ENCODE measurements around the gene LINGO4. TPM values are rescaled to one million over a fixed set of nuclear protein-coding genes. Genes with fewer than 3 reads are reported as not detected.

The LINGO4 gene
- total RNA-seq, 2 experiments from 2014 or later = not detected

- Mint-ChIP-seq H3K36me3 (no peaks in the 10 kb centered on the region), H3K4me1 (peaks cover 55% of the 10 kb centered on the region), H3K27me3 (peaks cover 6% of the 10 kb centered on the region), H3K9me3 (no peaks in the 10 kb centered on the region), H3K27ac (no peak overlapping the region), H3K4me3 (no peak overlapping the region)
- DNase-seq = peak; percentile 57
Observed at GRCh38 chr1:151825751-151826660, 20.8 kb upstream of the LINGO4 start.

DNA sequence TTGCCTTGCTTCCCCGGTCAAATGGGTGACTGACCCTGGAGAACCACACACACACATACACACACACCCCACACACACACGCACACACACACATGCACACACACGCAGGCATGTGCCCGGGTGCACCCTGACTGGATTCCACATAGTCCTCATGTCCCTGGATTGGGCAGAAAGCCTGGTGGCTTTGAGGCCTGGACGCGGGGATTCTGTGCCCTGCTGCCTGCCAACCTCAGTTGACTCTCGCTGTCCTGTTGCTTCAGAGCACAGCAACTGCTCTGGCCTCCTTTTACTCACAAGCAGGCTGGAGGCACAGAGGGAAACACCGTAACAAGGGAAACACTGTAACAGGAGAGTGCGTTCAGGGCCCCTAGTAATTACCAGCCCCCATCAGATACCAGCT lies 20.0 kb upstream of the LINGO4 start:
- Mint-ChIP-seq H3K4me3 (no peak overlapping the region), H3K27me3 (peaks cover 6% of the 10 kb centered on the region), H3K9me3 (no peaks in the 10 kb centered on the region), H3K4me1 (peaks cover 59% of the 10 kb centered on the region), H3K27ac (no peak overlapping the region), H3K36me3 (no peaks in the 10 kb centered on the region)
- DNase-seq = no peak

GRCh38 chr1:151823175-151823574 lies 18.0 kb upstream of the LINGO4 start:
- no peak for DNase-seq
- Mint-ChIP-seq H3K9me3 (no peaks in the 10 kb centered on the region), H3K27ac (no peak overlapping the region), H3K4me1 (peaks cover 41% of the 10 kb centered on the region), H3K27me3 (peaks cover 6% of the 10 kb centered on the region), H3K36me3 (no peaks in the 10 kb centered on the region), H3K4me3 (no peak overlapping the region)

DNA sequence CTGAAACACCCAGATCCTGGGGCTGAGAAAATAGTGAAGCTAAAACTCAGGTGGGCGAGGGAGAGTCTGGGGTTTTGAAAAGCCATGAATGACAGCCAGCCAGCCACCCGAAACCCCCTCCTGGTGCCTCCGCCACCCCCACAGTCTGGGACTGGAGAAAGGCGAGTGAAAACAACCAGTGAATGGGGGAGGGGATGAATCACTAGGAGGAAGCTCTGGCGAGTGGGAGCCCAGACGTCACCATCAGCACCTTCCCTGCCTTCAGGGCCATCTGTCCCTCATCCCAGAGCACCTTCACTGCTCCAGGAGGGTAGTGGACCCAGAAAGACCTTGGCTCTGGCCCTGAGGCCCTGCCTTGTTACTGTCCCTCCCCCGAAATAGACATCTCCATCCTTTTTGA lies 17.2 kb upstream of the LINGO4 start:
- peak; percentile 44 for DNase-seq
- H3K4me1 Mint-ChIP-seq = peaks cover 35% of the 10 kb centered on the region
- no peaks in the 10 kb centered on the region for H3K36me3 Mint-ChIP-seq
- no peak overlapping the region for H3K4me3 Mint-ChIP-seq
- peaks cover 6% of the 10 kb centered on the region for H3K27me3 Mint-ChIP-seq
- H3K27ac Mint-ChIP-seq = no peak overlapping the region
- H3K9me3 Mint-ChIP-seq = no peaks in the 10 kb centered on the region

DNA sequence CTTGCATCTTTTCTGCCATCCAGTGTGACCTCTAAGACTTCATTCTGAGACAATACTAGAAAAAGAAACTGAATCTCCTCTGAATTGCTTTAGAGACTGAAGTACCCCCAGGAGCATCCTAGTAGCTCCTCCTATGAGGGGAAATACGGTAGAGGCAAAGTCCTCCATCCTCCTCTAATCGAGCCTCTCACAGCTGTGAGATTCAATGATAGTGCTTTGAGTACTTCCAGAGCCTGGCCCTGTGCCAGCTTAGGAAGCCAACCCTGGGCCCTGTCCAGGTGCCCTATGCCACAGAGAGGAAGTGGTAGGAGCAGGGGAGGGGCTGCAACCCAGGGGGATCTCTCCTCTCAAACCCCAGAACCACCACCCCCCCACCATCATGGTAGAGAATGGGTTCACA lies 15.7 kb upstream of the LINGO4 start:
- Mint-ChIP-seq H3K36me3 (no peaks in the 10 kb centered on the region), H3K4me3 (no peak overlapping the region), H3K9me3 (no peaks in the 10 kb centered on the region), H3K27ac (no peak overlapping the region), H3K27me3 (peaks cover 6% of the 10 kb centered on the region), H3K4me1 (peaks cover 35% of the 10 kb centered on the region)
- DNase-seq = no peak

DNA sequence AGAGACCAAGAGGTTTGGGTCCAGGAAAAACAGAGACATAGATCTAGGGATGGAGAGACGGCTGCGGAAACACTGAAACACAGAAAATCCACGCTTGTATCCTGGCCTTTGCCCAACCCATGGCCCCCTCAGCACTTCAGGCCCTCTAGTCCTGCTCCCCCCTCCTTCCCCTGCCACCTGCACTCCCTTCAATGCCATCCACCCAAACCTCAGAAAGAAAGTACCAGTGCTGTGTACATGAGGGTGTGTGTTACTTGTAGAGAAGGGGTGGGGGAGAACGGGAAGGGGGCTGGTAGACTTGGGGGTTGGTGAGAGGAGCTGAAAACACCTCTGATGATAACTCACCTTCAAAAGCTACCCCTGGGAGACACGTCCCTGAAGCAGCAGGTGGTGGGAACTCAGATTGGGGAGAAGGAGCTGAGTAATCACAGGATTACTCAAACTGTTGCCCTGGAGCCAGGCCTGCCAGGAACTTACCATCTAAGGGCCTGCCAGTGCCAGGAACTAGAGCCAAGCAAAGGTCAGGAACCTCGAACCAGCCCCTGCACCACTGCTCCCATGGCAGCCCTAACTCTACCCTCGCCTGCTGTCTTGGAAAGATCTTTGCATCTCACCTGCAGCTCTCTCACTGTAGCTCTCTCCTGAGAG lies 14.9 kb upstream of the LINGO4 start:
- H3K27me3 Mint-ChIP-seq = peaks cover 6% of the 10 kb centered on the region
- H3K4me1 Mint-ChIP-seq = peaks cover 36% of the 10 kb centered on the region
- H3K36me3 Mint-ChIP-seq = no peaks in the 10 kb centered on the region
- H3K27ac Mint-ChIP-seq = no peak overlapping the region
- DNase-seq = no peak
- H3K9me3 Mint-ChIP-seq = no peaks in the 10 kb centered on the region
- H3K4me3 Mint-ChIP-seq = no peak overlapping the region

DNA sequence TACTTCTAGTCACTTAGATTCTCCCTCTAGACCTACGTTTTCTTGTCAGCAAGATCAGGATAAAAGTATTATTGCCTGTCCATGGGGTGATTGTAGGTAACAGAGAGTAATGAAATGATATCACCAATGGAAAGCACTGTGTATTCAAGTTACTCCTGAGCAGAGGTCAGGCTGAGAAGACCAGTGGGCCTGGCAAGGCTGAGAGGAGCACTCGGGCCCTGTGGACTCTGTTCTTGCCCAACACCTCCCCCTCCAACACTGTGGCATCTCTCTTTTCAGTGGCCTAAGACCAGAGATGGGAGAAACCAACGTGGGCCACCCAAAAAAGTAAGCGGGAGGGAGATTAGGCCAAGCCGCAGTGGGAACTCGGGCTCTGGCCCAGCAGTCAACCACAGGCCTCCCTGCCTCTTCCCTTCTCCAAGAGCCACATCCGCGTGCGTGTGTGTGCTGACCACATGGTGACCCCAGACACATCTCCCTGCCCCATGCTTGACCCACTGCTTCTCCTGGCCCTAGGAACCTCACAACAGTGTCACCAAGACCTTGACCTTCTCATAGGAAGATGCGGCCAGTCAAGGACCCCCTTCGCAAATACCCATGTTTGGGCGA lies 14.1 kb upstream of the LINGO4 start:
- H3K4me1 Mint-ChIP-seq = peaks cover 36% of the 10 kb centered on the region
- no peak overlapping the region for H3K4me3 Mint-ChIP-seq
- H3K36me3 Mint-ChIP-seq = no peaks in the 10 kb centered on the region
- no peaks in the 10 kb centered on the region for H3K27me3 Mint-ChIP-seq
- H3K27ac Mint-ChIP-seq = no peak overlapping the region
- DNase-seq = no peak
- no peaks in the 10 kb centered on the region for H3K9me3 Mint-ChIP-seq

DNA sequence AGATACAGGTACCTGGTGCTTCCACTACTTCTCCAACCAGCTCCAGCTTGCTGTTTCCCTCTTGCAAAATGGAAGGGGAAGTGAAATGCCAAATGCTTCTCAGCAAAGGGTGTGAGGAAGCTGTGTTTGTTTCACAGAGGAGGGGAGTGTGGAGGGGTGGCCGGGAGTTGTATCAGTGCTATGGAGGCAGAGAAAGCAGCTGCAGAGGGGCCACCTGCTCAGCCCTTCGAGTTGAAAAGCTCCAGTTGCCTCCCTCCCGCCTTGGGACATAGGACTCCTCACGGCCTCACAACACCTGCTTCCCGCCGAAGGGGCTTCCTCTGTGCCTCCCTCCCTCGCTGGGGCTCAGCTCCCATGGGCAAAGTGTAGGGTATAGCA lies 12.1 kb upstream of the LINGO4 start:
- Mint-ChIP-seq H3K4me1 (peaks cover 26% of the 10 kb centered on the region), H3K36me3 (no peaks in the 10 kb centered on the region), H3K9me3 (no peaks in the 10 kb centered on the region), H3K27me3 (no peaks in the 10 kb centered on the region), H3K4me3 (no peak overlapping the region), H3K27ac (no peak overlapping the region)
- DNase-seq = no peak

- no peaks in the 10 kb centered on the region for H3K27me3 Mint-ChIP-seq
- no peak overlapping the region for H3K4me3 Mint-ChIP-seq
- peaks cover 22% of the 10 kb centered on the region for H3K4me1 Mint-ChIP-seq
- no peaks in the 10 kb centered on the region for H3K36me3 Mint-ChIP-seq
- no peak for DNase-seq
- no peak overlapping the region for H3K27ac Mint-ChIP-seq
- no peaks in the 10 kb centered on the region for H3K9me3 Mint-ChIP-seq
Observed at GRCh38 chr1:151816548-151817352, 11.5 kb upstream of the LINGO4 start.

- Mint-ChIP-seq H3K4me1 (peaks cover 13% of the 10 kb centered on the region), H3K36me3 (no peaks in the 10 kb centered on the region), H3K9me3 (no peaks in the 10 kb centered on the region), H3K4me3 (no peak overlapping the region), H3K27me3 (no peaks in the 10 kb centered on the region), H3K27ac (no peak overlapping the region)
- DNase-seq = no peak
Observed at GRCh38 chr1:151815716-151816327, 10.6 kb upstream of the LINGO4 start.

GRCh38 chr1:151814971-151815545 lies 9.8 kb upstream of the LINGO4 start:
- H3K9me3 Mint-ChIP-seq = no peaks in the 10 kb centered on the region
- no peaks in the 10 kb centered on the region for H3K36me3 Mint-ChIP-seq
- peaks cover 8% of the 10 kb centered on the region for H3K4me1 Mint-ChIP-seq
- no peaks in the 10 kb centered on the region for H3K27me3 Mint-ChIP-seq
- H3K27ac Mint-ChIP-seq = no peak overlapping the region
- no peak overlapping the region for H3K4me3 Mint-ChIP-seq
- DNase-seq = no peak

GRCh38 chr1:151814426-151814825 lies 9.2 kb upstream of the LINGO4 start:
- H3K4me3 Mint-ChIP-seq = no peak overlapping the region
- DNase-seq = no peak
- peaks cover 8% of the 10 kb centered on the region for H3K4me1 Mint-ChIP-seq
- no peak overlapping the region for H3K27ac Mint-ChIP-seq
- no peaks in the 10 kb centered on the region for H3K9me3 Mint-ChIP-seq
- H3K36me3 Mint-ChIP-seq = no peaks in the 10 kb centered on the region
- no peaks in the 10 kb centered on the region for H3K27me3 Mint-ChIP-seq

DNA sequence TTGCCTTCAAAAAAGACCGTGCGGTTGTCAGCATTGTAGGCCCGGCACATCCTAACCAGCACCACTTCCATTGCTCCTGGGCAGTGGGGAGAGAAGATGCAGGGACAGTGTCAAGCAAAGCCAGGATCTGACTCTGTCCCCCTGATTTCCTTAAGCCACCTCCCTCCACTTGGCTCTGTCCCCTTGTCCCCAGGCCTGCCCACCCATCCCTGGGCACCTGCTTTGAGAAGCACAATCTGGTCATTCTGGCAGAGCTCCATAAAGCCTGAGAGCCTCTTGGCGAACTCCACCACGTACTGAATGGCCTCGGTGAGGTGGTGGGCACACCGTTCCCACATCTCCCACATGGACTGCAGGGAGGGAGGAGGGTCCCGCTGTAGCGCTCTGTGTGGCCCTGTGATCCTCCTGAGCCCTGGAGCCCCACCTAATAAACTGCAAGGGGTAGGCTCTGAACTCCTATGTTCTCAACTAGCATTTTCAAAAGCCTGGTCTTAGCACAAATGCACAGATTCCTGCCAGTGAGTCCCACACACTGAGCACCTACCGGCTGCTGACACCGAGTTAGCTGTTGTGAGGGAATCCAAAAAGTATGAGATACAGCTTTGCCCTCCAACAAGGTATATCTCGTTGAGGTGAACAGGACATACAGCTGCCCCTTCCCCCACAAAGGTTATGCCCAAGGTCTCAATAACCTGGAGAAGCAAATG lies 8.2 kb upstream of the LINGO4 start:
- Mint-ChIP-seq H3K9me3 (no peaks in the 10 kb centered on the region), H3K27me3 (no peaks in the 10 kb centered on the region), H3K4me1 (peaks cover 8% of the 10 kb centered on the region), H3K27ac (no peak overlapping the region), H3K4me3 (no peak overlapping the region), H3K36me3 (no peaks in the 10 kb centered on the region)
- DNase-seq = no peak

GRCh38 chr1:151811181-151811580 lies 6.0 kb upstream of the LINGO4 start:
- Mint-ChIP-seq H3K27ac (no peak overlapping the region), H3K4me1 (peaks cover 6% of the 10 kb centered on the region), H3K27me3 (no peaks in the 10 kb centered on the region), H3K36me3 (no peaks in the 10 kb centered on the region), H3K9me3 (no peaks in the 10 kb centered on the region), H3K4me3 (no peak overlapping the region)
- DNase-seq = no peak

Measured in activated naive CD8-positive, alpha-beta T cell treated with anti-CD3 and anti-CD28 coated beads for 36 hours (primary cell).